Measurements from ENCODE around the gene NRG2. TPM values are rescaled to one million over a fixed set of nuclear protein-coding genes. Genes with fewer than 3 reads are reported as not detected.

The NRG2 gene
- total RNA-seq, 2 experiments from 2014 or later = 0.10 to 0.14 TPM

- Mint-ChIP-seq H3K36me3 (no peaks in the 10 kb centered on the region), H3K27me3 (peaks cover 31% of the 10 kb centered on the region), H3K9me3 (no peaks in the 10 kb centered on the region), H3K4me3 (no peak overlapping the region), H3K4me1 (no peaks in the 10 kb centered on the region), H3K27ac (no peak overlapping the region)
- no peak for DNase-seq
Measured at GRCh38 chr5:139930406-139930805, 112.7 kb downstream of the NRG2 start.

- Mint-ChIP-seq H3K27ac (no peak overlapping the region), H3K4me3 (no peak overlapping the region), H3K4me1 (no peaks in the 10 kb centered on the region), H3K27me3 (peaks cover 21% of the 10 kb centered on the region), H3K9me3 (no peaks in the 10 kb centered on the region), H3K36me3 (no peaks in the 10 kb centered on the region)
- no peak for DNase-seq
Measured at GRCh38 chr5:139926797-139927503, 116.1 kb downstream of the NRG2 start.

- DNase-seq = no peak
- no peaks in the 10 kb centered on the region for H3K4me1 Mint-ChIP-seq
- peaks cover 17% of the 10 kb centered on the region for H3K27me3 Mint-ChIP-seq
- no peak overlapping the region for H3K4me3 Mint-ChIP-seq
- H3K9me3 Mint-ChIP-seq = no peaks in the 10 kb centered on the region
- H3K36me3 Mint-ChIP-seq = no peaks in the 10 kb centered on the region
- no peak overlapping the region for H3K27ac Mint-ChIP-seq
Measured at GRCh38 chr5:139925650-139926640, 117.2 kb downstream of the NRG2 start.

GRCh38 chr5:139925216-139925562 is 117.9 kb downstream of the NRG2 start:
- DNase-seq = no peak
- Mint-ChIP-seq H3K27me3 (peaks cover 17% of the 10 kb centered on the region), H3K4me1 (no peaks in the 10 kb centered on the region), H3K27ac (no peak overlapping the region), H3K9me3 (no peaks in the 10 kb centered on the region), H3K36me3 (no peaks in the 10 kb centered on the region), H3K4me3 (no peak overlapping the region)

- H3K36me3 Mint-ChIP-seq = no peaks in the 10 kb centered on the region
- H3K4me3 Mint-ChIP-seq = no peak overlapping the region
- peaks cover 11% of the 10 kb centered on the region for H3K27me3 Mint-ChIP-seq
- no peaks in the 10 kb centered on the region for H3K4me1 Mint-ChIP-seq
- no peak overlapping the region for H3K27ac Mint-ChIP-seq
- no peaks in the 10 kb centered on the region for H3K9me3 Mint-ChIP-seq
- no peak for DNase-seq
Measured at GRCh38 chr5:139924294-139925215, 118.5 kb downstream of the NRG2 start.

- no peaks in the 10 kb centered on the region for H3K36me3 Mint-ChIP-seq
- no peaks in the 10 kb centered on the region for H3K9me3 Mint-ChIP-seq
- H3K4me3 Mint-ChIP-seq = no peak overlapping the region
- H3K4me1 Mint-ChIP-seq = no peaks in the 10 kb centered on the region
- DNase-seq = no peak
- peaks cover 20% of the 10 kb centered on the region for H3K27me3 Mint-ChIP-seq
- H3K27ac Mint-ChIP-seq = no peak overlapping the region
Measured at GRCh38 chr5:139919308-139919707, 123.8 kb downstream of the NRG2 start.

GRCh38 chr5:139915834-139916233 is 127.3 kb downstream of the NRG2 start:
- Mint-ChIP-seq H3K27me3 (peaks cover 22% of the 10 kb centered on the region), H3K27ac (no peak overlapping the region), H3K4me3 (no peak overlapping the region)

GRCh38 chr5:139915266-139915665 is 127.8 kb downstream of the NRG2 start:
- Mint-ChIP-seq H3K27ac (no peak overlapping the region), H3K27me3 (peaks cover 22% of the 10 kb centered on the region), H3K9me3 (no peaks in the 10 kb centered on the region), H3K4me3 (no peak overlapping the region), H3K36me3 (no peaks in the 10 kb centered on the region), H3K4me1 (no peaks in the 10 kb centered on the region)
- DNase-seq = no peak

More at GRCh38 chr5:139915834-139916233, 127.3 kb downstream of the NRG2 start:
- no peaks in the 10 kb centered on the region for H3K4me1 Mint-ChIP-seq
- no peaks in the 10 kb centered on the region for H3K36me3 Mint-ChIP-seq
- DNase-seq = no peak
- H3K9me3 Mint-ChIP-seq = no peaks in the 10 kb centered on the region

GRCh38 chr5:139914218-139914807 is 128.8 kb downstream of the NRG2 start:
- no peak overlapping the region for H3K27ac Mint-ChIP-seq
- H3K4me3 Mint-ChIP-seq = no peak overlapping the region
- H3K36me3 Mint-ChIP-seq = no peaks in the 10 kb centered on the region
- no peak for DNase-seq
- no peaks in the 10 kb centered on the region for H3K4me1 Mint-ChIP-seq
- peaks cover 22% of the 10 kb centered on the region for H3K27me3 Mint-ChIP-seq
- H3K9me3 Mint-ChIP-seq = no peaks in the 10 kb centered on the region

GRCh38 chr5:139912804-139913203 is 130.3 kb downstream of the NRG2 start:
- H3K4me3 Mint-ChIP-seq = no peak overlapping the region
- peaks cover 22% of the 10 kb centered on the region for H3K27me3 Mint-ChIP-seq
- no peaks in the 10 kb centered on the region for H3K4me1 Mint-ChIP-seq

GRCh38 chr5:139912158-139912557 is 130.9 kb downstream of the NRG2 start:
- H3K27ac Mint-ChIP-seq = no peak overlapping the region
- no peak for DNase-seq
- no peaks in the 10 kb centered on the region for H3K9me3 Mint-ChIP-seq

More at GRCh38 chr5:139912804-139913203, 130.3 kb downstream of the NRG2 start:
- no peaks in the 10 kb centered on the region for H3K9me3 Mint-ChIP-seq
- H3K27ac Mint-ChIP-seq = no peak overlapping the region
- no peaks in the 10 kb centered on the region for H3K36me3 Mint-ChIP-seq
- no peak for DNase-seq

GRCh38 chr5:139911425-139912120 is 131.5 kb downstream of the NRG2 start:
- Mint-ChIP-seq H3K36me3 (no peaks in the 10 kb centered on the region), H3K9me3 (no peaks in the 10 kb centered on the region), H3K4me3 (no peak overlapping the region), H3K27ac (no peak overlapping the region), H3K27me3 (peaks cover 14% of the 10 kb centered on the region), H3K4me1 (no peaks in the 10 kb centered on the region)
- DNase-seq = no peak

More at GRCh38 chr5:139912158-139912557, 130.9 kb downstream of the NRG2 start:
- peaks cover 18% of the 10 kb centered on the region for H3K27me3 Mint-ChIP-seq
- H3K36me3 Mint-ChIP-seq = no peaks in the 10 kb centered on the region
- H3K4me1 Mint-ChIP-seq = no peaks in the 10 kb centered on the region
- no peak overlapping the region for H3K4me3 Mint-ChIP-seq

GRCh38 chr5:139910901-139911300 is 132.2 kb downstream of the NRG2 start:
- H3K36me3 Mint-ChIP-seq = no peaks in the 10 kb centered on the region
- H3K27me3 Mint-ChIP-seq = peaks cover 13% of the 10 kb centered on the region
- H3K9me3 Mint-ChIP-seq = no peaks in the 10 kb centered on the region
- DNase-seq = no peak
- no peak overlapping the region for H3K27ac Mint-ChIP-seq
- H3K4me3 Mint-ChIP-seq = no peak overlapping the region
- H3K4me1 Mint-ChIP-seq = no peaks in the 10 kb centered on the region

- H3K9me3 Mint-ChIP-seq = no peaks in the 10 kb centered on the region
- DNase-seq = no peak
Measured at GRCh38 chr5:139910036-139910435, 133.1 kb downstream of the NRG2 start.

More at GRCh38 chr5:139910036-139910435, 133.1 kb downstream of the NRG2 start:
- H3K27me3 Mint-ChIP-seq = peaks cover 7% of the 10 kb centered on the region
- no peak overlapping the region for H3K27ac Mint-ChIP-seq
- no peaks in the 10 kb centered on the region for H3K4me1 Mint-ChIP-seq
- no peaks in the 10 kb centered on the region for H3K36me3 Mint-ChIP-seq
- no peak overlapping the region for H3K4me3 Mint-ChIP-seq
